ENCODE data around the gene MSMO1. TPM values are rescaled to one million over a fixed set of nuclear protein-coding genes. Genes with fewer than 3 reads are reported as not detected.
A peak's percentile ranks its signal among the peaks of the same experiment; 100 is the strongest.
"Not testable (repeated sequence)": the region's sequence is repeated elsewhere in the genome, so short reads cannot be mapped to it uniquely, and the experiment has no call there.

Gene MSMO1
- total and polyA plus RNA-seq, 2 donors: 19.2 to 26.8 TPM

DNA sequence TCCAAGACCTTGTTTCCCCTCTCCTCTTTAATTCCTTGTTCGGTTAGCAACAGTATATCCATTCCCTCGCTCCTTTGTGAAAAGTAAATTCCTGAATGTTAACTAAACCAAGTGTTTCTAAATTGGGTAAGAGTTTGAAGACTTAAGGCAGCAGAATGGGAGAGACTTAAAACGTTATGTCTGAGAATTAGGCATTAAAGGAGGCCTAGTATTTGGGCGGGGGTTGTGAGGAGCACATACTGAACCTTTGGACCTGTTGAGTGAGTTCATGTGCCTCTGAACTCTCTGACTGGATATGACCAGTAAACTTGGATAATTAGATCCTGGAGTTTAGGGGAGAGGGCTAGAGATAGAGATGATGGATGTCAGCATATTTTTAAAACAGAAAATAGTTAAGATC lies 1.2 kb downstream of the MSMO1 start:
- no peak for DNase-seq (ENCODE audit: low read depth in 6 of 9, low spot score in 9 of 9)
- peak overlapping the region in 1 of 2 donors; percentile 82 for H3K4me3 ChIP-seq (ENCODE audit: low read length in 2 of 2)
- H3K36me3 ChIP-seq (ENCODE audit: control insufficient read depth in 2 of 2, insufficient read depth in 2 of 2, low read length in 1 of 2): peaks cover 3 to 4% of the 10 kb centered on the region in 2 donors
- no peaks in the 10 kb centered on the region for H3K9me3 ChIP-seq (ENCODE audit: control insufficient read depth in 2 of 2, insufficient read depth in 1 of 2, low read length in 1 of 2)
- peaks cover 0 to 18% of the 10 kb centered on the region in 2 donors for H3K4me1 ChIP-seq (ENCODE audit: control insufficient read depth in 2 of 2, insufficient read depth in 2 of 2, low read length in 2 of 2)
- no peaks in the 10 kb centered on the region for H3K27me3 ChIP-seq (ENCODE audit: control insufficient read depth in 2 of 2, insufficient read depth in 1 of 2, low read length in 1 of 2)
- H3K27ac ChIP-seq (ENCODE audit: low read depth in 1 of 2, low read length in 1 of 2): peak overlapping the region in 1 of 2 donors; percentile 6
- 83% methylated on average over 4 of the region's 4 CpGs for WGBS

DNA sequence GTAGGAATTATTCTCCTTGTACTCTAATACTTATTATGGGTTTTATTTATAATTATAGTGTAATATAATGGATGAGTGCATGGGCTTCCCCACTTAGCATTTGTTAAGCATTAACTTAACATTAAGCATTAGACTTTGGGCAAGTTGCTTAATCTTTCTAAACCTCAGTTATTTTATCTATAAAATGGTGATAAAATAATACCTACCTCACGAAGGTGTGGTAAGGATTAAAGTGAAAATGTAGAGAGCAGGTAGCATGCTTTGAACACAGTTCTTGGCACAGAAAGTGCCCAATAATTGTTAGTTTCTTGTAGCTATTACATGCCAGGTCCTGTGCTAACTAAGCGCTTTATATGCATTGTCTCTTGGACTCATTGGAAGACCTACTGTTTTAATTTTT lies 2.6 kb downstream of the MSMO1 start:
- Histone ChIP-seq H3K4me3 (ENCODE audit: low read length in 2 of 2) (no peak overlapping the region), H3K27me3 (ENCODE audit: control insufficient read depth in 2 of 2, insufficient read depth in 1 of 2, low read length in 1 of 2) (no peaks in the 10 kb centered on the region), H3K36me3 (ENCODE audit: control insufficient read depth in 2 of 2, insufficient read depth in 2 of 2, low read length in 1 of 2) (peaks cover 3 to 17% of the 10 kb centered on the region in 2 donors), H3K27ac (ENCODE audit: low read depth in 1 of 2, low read length in 1 of 2) (no peak overlapping the region), H3K9me3 (ENCODE audit: control insufficient read depth in 2 of 2, insufficient read depth in 1 of 2, low read length in 1 of 2) (no peaks in the 10 kb centered on the region), H3K4me1 (ENCODE audit: control insufficient read depth in 2 of 2, insufficient read depth in 2 of 2, low read length in 2 of 2) (peaks cover 0 to 18% of the 10 kb centered on the region in 2 donors)
- 97% methylated on average over 2 of the region's 2 CpGs for WGBS
- no peak for DNase-seq (ENCODE audit: low read depth in 6 of 9, low spot score in 9 of 9)

- no peak overlapping the region for H3K27ac ChIP-seq (ENCODE audit: low read depth in 1 of 2, low read length in 1 of 2)
- whole genome bisulfite sequencing: 91% methylated on average over 5 of the region's 5 CpGs
- no peak for DNase-seq (ENCODE audit: low read depth in 6 of 9, low spot score in 9 of 9)
- H3K4me3 ChIP-seq (ENCODE audit: low read length in 2 of 2): no peak overlapping the region
- peaks cover 0 to 18% of the 10 kb centered on the region in 2 donors for H3K4me1 ChIP-seq (ENCODE audit: control insufficient read depth in 2 of 2, insufficient read depth in 2 of 2, low read length in 2 of 2)
- peaks cover 3 to 23% of the 10 kb centered on the region in 2 donors for H3K36me3 ChIP-seq (ENCODE audit: control insufficient read depth in 2 of 2, insufficient read depth in 2 of 2, low read length in 1 of 2)
- no peaks in the 10 kb centered on the region for H3K27me3 ChIP-seq (ENCODE audit: control insufficient read depth in 2 of 2, insufficient read depth in 1 of 2, low read length in 1 of 2)
- no peaks in the 10 kb centered on the region for H3K9me3 ChIP-seq (ENCODE audit: control insufficient read depth in 2 of 2, insufficient read depth in 1 of 2, low read length in 1 of 2)
These were observed 3.2 kb downstream of the MSMO1 start for GRCh38 chr4:165330666-165331065.

GRCh38 chr4:165331359-165331758 lies 3.9 kb downstream of the MSMO1 start:
- H3K4me3 ChIP-seq (ENCODE audit: low read length in 2 of 2): no peak overlapping the region
- H3K9me3 ChIP-seq (ENCODE audit: control insufficient read depth in 2 of 2, insufficient read depth in 1 of 2, low read length in 1 of 2): no peaks in the 10 kb centered on the region
- H3K27me3 ChIP-seq (ENCODE audit: control insufficient read depth in 2 of 2, insufficient read depth in 1 of 2, low read length in 1 of 2): no peaks in the 10 kb centered on the region
- H3K4me1 ChIP-seq (ENCODE audit: control insufficient read depth in 2 of 2, insufficient read depth in 2 of 2, low read length in 2 of 2): peaks cover 0 to 15% of the 10 kb centered on the region in 2 donors
- DNase-seq (ENCODE audit: low read depth in 6 of 9, low spot score in 9 of 9): no peak
- H3K36me3 ChIP-seq (ENCODE audit: control insufficient read depth in 2 of 2, insufficient read depth in 2 of 2, low read length in 1 of 2): peaks cover 3 to 23% of the 10 kb centered on the region in 2 donors
- 96% methylated on average over 1 of the region's 1 CpG for WGBS
- H3K27ac ChIP-seq (ENCODE audit: low read depth in 1 of 2, low read length in 1 of 2): no peak overlapping the region

DNA sequence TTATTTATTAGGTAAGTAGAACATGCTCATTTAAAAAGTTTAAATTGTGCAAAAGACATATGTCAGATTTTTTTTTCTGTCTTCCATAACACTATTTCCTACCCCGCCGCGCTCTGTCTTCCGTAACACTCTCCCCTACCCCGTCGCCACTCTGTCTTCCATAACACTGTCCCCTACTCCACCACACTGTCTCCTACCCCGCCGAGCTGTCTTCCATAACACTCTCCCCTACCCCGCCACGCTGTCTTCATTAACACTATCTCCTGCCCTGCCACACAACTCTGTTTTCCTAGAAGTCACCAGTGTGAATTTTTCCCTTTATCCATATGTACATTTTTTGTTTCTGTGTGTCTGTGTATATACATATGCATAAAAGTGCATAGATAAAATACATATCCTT lies 4.4 kb downstream of the MSMO1 start:
- no peaks in the 10 kb centered on the region for H3K9me3 ChIP-seq (ENCODE audit: control insufficient read depth in 2 of 2, insufficient read depth in 1 of 2, low read length in 1 of 2)
- no peaks in the 10 kb centered on the region for H3K27me3 ChIP-seq (ENCODE audit: control insufficient read depth in 2 of 2, insufficient read depth in 1 of 2, low read length in 1 of 2)
- H3K36me3 ChIP-seq (ENCODE audit: control insufficient read depth in 2 of 2, insufficient read depth in 2 of 2, low read length in 1 of 2): peaks cover 3 to 28% of the 10 kb centered on the region in 2 donors
- H3K27ac ChIP-seq (ENCODE audit: low read depth in 1 of 2, low read length in 1 of 2): no peak overlapping the region
- H3K4me1 ChIP-seq (ENCODE audit: control insufficient read depth in 2 of 2, insufficient read depth in 2 of 2, low read length in 2 of 2): peaks cover 0 to 13% of the 10 kb centered on the region in 2 donors
- WGBS: 95% methylated on average over 10 of the region's 10 CpGs
- no peak for DNase-seq (ENCODE audit: low read depth in 6 of 9, low spot score in 9 of 9)
- H3K4me3 ChIP-seq (ENCODE audit: low read length in 2 of 2): no peak overlapping the region

DNA sequence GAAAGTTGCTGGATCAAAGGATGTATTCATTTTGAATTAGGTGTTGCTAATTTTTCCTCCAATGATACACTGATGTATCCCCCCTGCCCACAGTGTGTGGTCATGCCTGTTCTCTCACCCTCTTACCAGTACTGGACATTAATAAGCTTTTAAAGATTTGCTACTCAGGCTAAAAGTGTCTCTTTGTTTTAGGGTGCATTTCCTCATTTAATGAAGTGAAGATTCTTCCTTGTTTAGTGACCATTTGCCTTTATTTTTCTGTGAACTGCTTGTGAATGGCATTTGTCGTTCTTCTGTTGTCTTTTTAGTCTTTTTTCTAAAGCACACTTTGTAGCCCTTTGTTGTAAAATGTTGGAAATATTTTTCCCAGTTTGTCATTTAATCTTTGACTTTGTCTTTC lies 5.0 kb downstream of the MSMO1 start:
- WGBS: 94% methylated on average over 1 of the region's 1 CpG
- H3K4me3 ChIP-seq (ENCODE audit: low read length in 2 of 2): no peak overlapping the region
- no peaks in the 10 kb centered on the region for H3K9me3 ChIP-seq (ENCODE audit: control insufficient read depth in 2 of 2, insufficient read depth in 1 of 2, low read length in 1 of 2)
- H3K27ac ChIP-seq (ENCODE audit: low read depth in 1 of 2, low read length in 1 of 2): no peak overlapping the region
- H3K36me3 ChIP-seq (ENCODE audit: control insufficient read depth in 2 of 2, insufficient read depth in 2 of 2, low read length in 1 of 2): peaks cover 3 to 28% of the 10 kb centered on the region in 2 donors
- no peaks in the 10 kb centered on the region for H3K27me3 ChIP-seq (ENCODE audit: control insufficient read depth in 2 of 2, insufficient read depth in 1 of 2, low read length in 1 of 2)
- peaks cover 0 to 13% of the 10 kb centered on the region in 2 donors for H3K4me1 ChIP-seq (ENCODE audit: control insufficient read depth in 2 of 2, insufficient read depth in 2 of 2, low read length in 2 of 2)
- DNase-seq (ENCODE audit: low read depth in 6 of 9, low spot score in 9 of 9): no peak

- no peaks in the 10 kb centered on the region for H3K27me3 ChIP-seq (ENCODE audit: control insufficient read depth in 2 of 2, insufficient read depth in 1 of 2, low read length in 1 of 2)
- no peak overlapping the region for H3K4me3 ChIP-seq (ENCODE audit: low read length in 2 of 2)
- no peaks in the 10 kb centered on the region for H3K4me1 ChIP-seq (ENCODE audit: control insufficient read depth in 2 of 2, insufficient read depth in 2 of 2, low read length in 2 of 2)
- WGBS: 96% methylated on average over 3 of the region's 3 CpGs
- H3K9me3 ChIP-seq (ENCODE audit: control insufficient read depth in 2 of 2, insufficient read depth in 1 of 2, low read length in 1 of 2): no peaks in the 10 kb centered on the region
- H3K36me3 ChIP-seq (ENCODE audit: control insufficient read depth in 2 of 2, insufficient read depth in 2 of 2, low read length in 1 of 2): peaks cover 6 to 38% of the 10 kb centered on the region in 2 donors
- no peak overlapping the region for H3K27ac ChIP-seq (ENCODE audit: low read depth in 1 of 2, low read length in 1 of 2)
- DNase-seq (ENCODE audit: low read depth in 6 of 9, low spot score in 9 of 9): no peak
These were observed 7.8 kb downstream of the MSMO1 start for GRCh38 chr4:165335163-165335703.

DNA sequence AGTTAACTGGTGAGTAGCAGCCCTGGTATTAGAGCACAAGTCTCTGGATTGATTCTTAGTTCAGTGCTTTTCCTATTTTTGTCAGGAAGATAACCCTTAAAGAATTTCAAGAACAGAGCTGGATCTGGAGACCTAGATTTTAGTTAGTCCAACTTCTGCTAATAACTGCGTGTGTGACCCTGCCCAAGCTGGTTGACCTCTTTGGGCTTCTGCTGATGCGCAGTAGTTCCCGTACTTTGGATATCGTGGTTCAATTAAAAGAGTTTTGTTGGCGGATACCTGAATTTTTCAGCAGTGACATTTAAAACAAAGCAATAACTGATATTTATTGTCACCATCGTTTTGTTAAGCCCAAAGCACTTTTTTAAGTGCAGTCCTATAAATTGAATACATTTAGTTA lies 9.3 kb downstream of the MSMO1 start:
- H3K27ac ChIP-seq (ENCODE audit: low read depth in 1 of 2, low read length in 1 of 2): no peak overlapping the region
- H3K4me1 ChIP-seq (ENCODE audit: control insufficient read depth in 2 of 2, insufficient read depth in 2 of 2, low read length in 2 of 2): no peaks in the 10 kb centered on the region
- no peaks in the 10 kb centered on the region for H3K27me3 ChIP-seq (ENCODE audit: control insufficient read depth in 2 of 2, insufficient read depth in 1 of 2, low read length in 1 of 2)
- H3K4me3 ChIP-seq (ENCODE audit: low read length in 2 of 2): no peak overlapping the region
- peaks cover 3 to 43% of the 10 kb centered on the region in 2 donors for H3K36me3 ChIP-seq (ENCODE audit: control insufficient read depth in 2 of 2, insufficient read depth in 2 of 2, low read length in 1 of 2)
- H3K9me3 ChIP-seq (ENCODE audit: control insufficient read depth in 2 of 2, insufficient read depth in 1 of 2, low read length in 1 of 2): no peaks in the 10 kb centered on the region
- 97% methylated on average over 6 of the region's 6 CpGs for WGBS
- DNase-seq (ENCODE audit: low read depth in 6 of 9, low spot score in 9 of 9): no peak

- peaks cover 3 to 19% of the 10 kb centered on the region in 2 donors for H3K36me3 ChIP-seq (ENCODE audit: control insufficient read depth in 2 of 2, insufficient read depth in 2 of 2, low read length in 1 of 2)
- H3K27ac ChIP-seq (ENCODE audit: low read depth in 1 of 2, low read length in 1 of 2); H3K4me3 ChIP-seq (ENCODE audit: low read length in 2 of 2); H3K27me3 ChIP-seq (ENCODE audit: control insufficient read depth in 2 of 2, insufficient read depth in 1 of 2, low read length in 1 of 2); H3K4me1 ChIP-seq (ENCODE audit: control insufficient read depth in 2 of 2, insufficient read depth in 2 of 2, low read length in 2 of 2); DNase-seq (ENCODE audit: low read depth in 6 of 9, low spot score in 9 of 9); H3K9me3 ChIP-seq (ENCODE audit: control insufficient read depth in 2 of 2, insufficient read depth in 1 of 2, low read length in 1 of 2): not testable (repeated sequence)
- WGBS: 99% methylated on average over 5 of the region's 5 CpGs
These were observed 14.9 kb downstream of the MSMO1 start for GRCh38 chr4:165342340-165342739.

Measured in thymus (tissue), 11 donors.